Stimulated activated CD4-positive, alpha-beta T cell treated with anti-CD3 and anti-CD28 coated beads, TNF-alpha, amount 100 ng/mL, for 24 hours (primary cell): ENCODE measurements around the gene FAM83G.
"Not testable (repeated sequence)": the region's sequence is repeated elsewhere in the genome, so short reads cannot be mapped to it uniquely, and the experiment has no call there.

Experiments used
- DNase-seq, 3 experiments: peaks; one replicate each; pipeline ENCODE4 v3.0.0-alpha.2; 2020; ENCODE audit warnings: low read depth in 3 of 3

The FAM83G gene

GRCh38 chr17:18968945-18969887, 35.3 kb downstream of the FAM83G start:
- no peak for DNase-seq

GRCh38 chr17:18968345-18968744, 36.2 kb downstream of the FAM83G start:
- no peak for DNase-seq

- no peak for DNase-seq
Measured at GRCh38 chr17:18967916-18968315, 36.6 kb downstream of the FAM83G start.

DNA sequence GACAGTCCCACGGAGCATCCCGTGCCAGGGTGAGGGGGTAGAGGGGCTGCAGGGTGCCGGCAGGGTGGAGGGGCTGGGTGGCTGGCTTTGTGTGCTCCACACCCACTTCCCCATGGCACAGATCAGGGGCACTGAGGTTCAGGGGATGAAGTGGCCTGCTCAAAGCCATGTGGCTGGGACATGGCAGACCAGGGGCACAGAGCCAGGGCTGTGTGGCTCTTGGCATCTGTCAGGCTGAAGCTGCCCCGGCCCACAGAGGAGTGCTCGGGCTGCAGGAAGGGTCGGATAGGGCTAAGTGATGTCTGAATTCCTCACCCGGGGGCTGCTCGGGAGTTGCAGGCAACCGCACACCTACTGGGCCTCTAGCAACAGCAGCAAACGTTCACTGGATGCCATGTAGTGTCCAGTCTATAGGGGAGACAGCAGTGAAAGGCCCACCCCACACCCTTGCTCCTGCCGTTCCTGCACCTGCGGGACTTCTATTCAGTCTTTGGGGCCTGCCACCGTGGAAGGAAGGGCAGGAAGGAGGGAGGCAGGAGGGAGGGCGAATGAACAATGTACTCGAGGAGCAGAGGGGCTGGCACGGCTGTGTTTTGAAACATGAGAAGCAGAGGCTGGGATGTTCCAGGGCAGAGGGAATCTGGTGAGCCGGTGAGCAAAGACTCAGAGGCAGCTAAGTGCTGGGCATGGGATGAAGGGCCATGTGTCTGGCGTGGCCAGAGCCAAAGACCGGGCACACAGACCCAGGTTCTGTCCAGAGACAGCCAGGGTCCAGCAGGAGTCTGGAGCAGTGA, 37.5 kb downstream of the FAM83G start:
- no peak for DNase-seq

DNA sequence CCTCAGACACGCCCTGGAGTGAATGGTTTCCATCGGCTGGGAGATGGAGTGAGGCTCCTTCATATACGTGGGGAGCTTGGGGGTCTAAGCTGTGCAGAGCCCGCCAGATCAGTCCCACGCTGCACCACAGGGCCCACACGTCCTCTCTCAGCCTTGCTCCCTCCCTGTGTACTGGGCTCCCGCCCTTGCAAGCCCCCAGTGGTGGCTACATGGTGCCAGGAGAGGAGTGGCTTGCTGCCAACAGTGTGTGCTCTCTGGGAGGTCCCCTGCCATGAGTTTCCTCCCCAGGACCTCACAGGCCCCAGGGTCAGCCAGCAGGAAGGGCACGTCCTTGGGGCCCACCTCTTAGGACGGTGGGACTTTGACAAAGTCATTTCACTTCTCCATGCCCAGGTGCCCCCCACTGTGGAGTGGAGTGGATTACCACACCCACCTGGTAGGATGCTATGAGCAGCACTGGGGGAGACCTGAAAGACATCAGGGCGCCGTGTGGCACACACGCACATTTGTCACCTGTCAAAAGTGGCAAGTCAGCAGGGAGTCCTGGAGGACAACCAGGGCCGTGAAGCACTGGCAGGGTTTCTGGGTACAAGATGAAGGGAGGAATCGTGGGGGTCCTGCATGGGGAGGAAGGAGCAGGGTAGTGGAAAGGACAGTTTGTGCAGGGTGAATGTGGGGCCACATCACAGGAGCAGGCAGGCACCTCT, 38.9 kb downstream of the FAM83G start:
- no peak for DNase-seq

DNA sequence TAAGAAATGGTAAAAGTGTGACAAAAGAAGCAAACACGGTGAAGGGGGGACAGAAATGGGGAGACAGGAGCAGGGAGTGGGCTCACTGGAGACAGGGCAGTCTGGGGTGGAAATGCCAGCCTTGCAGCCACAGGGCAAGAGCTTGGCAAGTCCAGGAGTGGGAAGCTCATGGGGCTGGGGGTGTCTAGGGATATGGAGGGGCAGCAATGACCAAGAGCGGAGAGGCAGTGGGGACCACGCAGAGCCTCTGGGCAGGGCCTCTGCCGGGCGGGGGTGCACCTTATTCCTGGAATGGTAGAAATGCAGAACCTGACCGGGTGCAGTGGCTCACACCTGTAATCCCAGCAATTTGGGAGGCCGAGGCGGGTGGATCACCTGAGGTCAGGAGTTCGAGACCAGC, 40.0 kb downstream of the FAM83G start:
- no peak for DNase-seq

- DNase-seq = no peak
Measured at GRCh38 chr17:18964018-18964351, 40.6 kb downstream of the FAM83G start.

DNA sequence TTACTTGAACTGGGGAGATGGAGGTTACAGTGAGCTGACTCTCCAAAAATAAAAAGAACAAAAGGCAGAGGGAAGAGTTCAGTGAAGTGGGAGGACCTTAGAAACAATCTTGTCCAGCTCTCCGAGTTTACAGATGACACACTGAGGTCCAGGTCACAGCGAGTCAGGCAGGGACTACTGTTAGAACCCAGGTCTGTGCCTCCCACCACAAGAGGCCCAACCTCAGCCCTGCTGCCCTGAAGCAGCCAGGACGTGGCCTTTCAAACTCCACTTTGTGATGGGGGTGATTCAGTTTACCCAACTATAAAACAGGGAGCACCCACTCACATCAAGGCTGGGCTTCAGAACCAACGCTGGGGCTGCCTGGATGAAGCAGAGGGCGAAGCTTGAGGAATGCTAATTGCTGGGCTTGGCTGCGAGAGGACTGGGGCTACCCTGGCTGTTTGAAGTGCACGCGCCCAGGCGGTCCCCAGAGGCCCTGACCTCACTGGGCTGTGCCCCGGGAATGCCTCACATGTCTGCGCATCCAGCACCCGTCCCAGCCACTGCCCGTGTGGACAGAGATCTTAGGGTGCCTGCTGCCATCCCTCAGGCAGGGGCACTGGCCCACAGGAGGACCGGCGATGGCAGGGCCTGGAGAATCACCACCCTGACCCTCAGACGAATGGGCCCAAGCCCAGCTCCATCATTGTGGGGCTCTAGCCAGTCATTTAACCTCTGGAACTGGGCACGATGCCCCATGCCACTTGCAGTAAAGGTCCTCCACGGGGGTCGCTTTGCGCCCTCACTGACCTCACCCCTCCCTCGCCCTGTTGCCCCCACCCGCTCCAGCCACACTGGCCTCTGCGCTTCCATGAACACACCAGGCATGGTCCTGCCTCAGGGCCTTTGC, 41.2 kb downstream of the FAM83G start:
- DNase-seq = no peak

- no peak for DNase-seq
Measured at GRCh38 chr17:18962494-18962815, 42.1 kb downstream of the FAM83G start.

GRCh38 chr17:18961634-18962493, 42.7 kb downstream of the FAM83G start:
- peak in 1 of 3 experiments; percentile 27 for DNase-seq

- DNase-seq = peak; percentile 55 to 80 (median 70)
Measured at GRCh38 chr17:18960803-18961511, 43.6 kb downstream of the FAM83G start.

- DNase-seq = no peak
Measured at GRCh38 chr17:18960241-18960665, 44.3 kb downstream of the FAM83G start.

DNA sequence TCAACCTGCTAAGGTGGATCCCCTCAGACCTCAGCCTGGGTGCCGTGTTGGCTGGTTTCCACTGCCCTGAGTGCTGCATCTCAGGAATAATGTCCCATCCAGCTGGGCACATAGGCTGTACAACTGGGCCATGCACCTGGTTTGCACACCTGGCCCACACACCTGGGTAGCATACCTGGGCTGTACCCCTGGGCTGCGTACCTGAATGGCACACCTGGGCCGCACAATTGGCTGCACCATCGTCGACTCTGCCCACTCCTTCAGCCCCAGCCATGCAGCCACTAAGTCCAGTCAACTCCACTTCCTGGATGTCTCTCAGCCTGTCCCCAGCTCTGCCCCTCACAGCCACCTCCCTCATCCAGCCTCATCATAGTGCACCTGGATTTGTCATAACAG, 44.7 kb downstream of the FAM83G start:
- no peak for DNase-seq

GRCh38 chr17:18959071-18959844, 45.3 kb downstream of the FAM83G start:
- DNase-seq = no peak

GRCh38 chr17:18958611-18959010, 46.0 kb downstream of the FAM83G start:
- no peak for DNase-seq

DNA sequence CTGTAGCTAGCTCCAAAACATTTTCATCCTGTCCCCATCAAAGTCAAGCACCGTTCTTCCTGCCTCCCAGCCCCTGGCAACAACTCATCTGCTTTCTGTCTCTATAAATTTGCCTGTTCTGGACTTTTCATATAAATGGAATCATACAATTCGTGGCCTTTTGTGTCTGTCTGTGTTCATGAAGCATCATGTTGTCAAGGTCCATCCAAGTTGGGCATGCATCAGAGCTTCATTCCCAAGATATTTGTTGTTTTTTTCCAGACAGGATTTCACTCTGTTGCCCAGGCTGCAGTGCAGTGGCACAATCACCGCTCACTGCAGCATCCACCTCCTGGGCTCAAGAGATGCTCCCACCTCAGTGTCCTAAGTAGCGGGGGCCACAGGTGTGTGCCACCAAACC, 46.7 kb downstream of the FAM83G start:
- no peak for DNase-seq

DNA sequence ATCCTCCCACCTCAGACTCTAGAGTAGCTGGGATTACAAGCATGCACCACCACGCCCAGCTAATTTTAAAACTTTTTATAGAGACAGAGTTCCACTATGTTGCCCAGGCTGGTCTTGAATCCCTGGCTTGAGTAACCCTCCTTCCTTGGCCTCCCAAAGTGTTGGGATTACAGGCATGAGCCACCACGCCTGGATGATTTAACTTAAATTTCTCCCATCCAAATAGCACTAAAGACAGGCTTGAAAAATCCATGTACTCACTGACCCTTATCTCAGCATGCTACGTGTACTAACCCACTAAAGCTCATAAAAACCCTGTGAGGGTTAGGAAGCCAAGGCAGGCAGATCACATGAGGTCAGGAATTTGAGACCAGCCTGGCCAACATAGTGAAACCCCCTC, 48.0 kb downstream of the FAM83G start:
- no peak for DNase-seq

DNA sequence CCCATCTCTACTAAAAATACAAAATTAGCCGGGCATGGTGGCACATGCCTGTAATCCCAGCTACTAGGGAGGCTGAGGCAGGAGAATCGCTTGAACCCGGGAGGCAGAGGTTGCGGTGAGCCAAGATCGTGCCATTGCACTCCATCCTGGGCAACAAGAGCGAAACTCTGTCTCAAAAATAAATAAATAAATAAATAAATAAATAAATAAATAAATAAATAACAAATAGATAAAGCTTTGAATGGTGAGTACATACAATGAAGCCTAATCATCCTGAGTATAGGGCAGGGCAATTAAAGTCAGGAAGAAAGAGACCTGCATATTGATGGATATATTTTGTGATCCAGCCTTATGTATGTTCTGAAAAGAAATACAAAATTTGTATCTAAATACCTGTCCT, 48.5 kb downstream of the FAM83G start:
- not testable (repeated sequence) for DNase-seq

DNA sequence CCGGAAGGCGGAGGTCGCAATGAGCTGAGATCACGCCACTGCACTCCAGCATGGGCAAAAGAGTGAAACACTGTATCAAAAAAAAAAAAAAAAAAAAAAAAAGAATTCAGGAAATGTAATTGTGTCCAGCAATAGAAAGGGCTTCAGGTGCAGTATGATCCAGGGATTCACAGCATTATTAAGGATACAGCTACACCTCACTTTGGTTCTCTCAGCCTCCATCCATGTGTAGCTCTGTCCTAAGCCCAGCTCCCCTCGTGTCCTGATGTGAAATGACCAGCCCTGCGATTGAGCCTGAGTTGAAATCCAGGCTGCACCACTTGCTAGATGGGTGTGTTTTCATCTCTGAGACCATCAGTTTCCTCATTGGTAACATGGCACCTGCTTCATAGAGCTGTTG, 49.6 kb downstream of the FAM83G start:
- DNase-seq = no peak
